HL-60 (cell line): ENCODE measurements around the gene NR0B1.

Experiments
- DNase-seq, 2 experiments: peaks; one replicate each; pipeline ENCODE4 v3.0.0-alpha.2; 2010 to 2020; ENCODE audit warnings: low read depth in 1 of 2, low spot score in 1 of 2
- H3K27ac ChIP-seq: fragments of 250-450 bp; sonication (Bioruptor Pico); replicated peaks from 2 replicates; pipeline ENCODE4 v1.5.1; 2020; ENCODE audit warnings: mild to moderate bottlenecking, moderate library complexity
- H3K27me3 ChIP-seq: fragments of 250-450 bp; sonication (Bioruptor Pico); 2 replicates; pipeline ENCODE4 v1.5.1; 2021; ENCODE audit warnings: mild to moderate bottlenecking, moderate library complexity; ENCODE audit not compliant: insufficient read depth, poor library complexity, severe bottlenecking
- H3K4me3 ChIP-seq: replicated peaks from 2 replicates; pipeline ENCODE4 v1.5.1; 2011; ENCODE audit warnings: mild to moderate bottlenecking, control low read depth, low read length; ENCODE audit not compliant: insufficient read depth
- CTCF ChIP-seq: IDR thresholded peaks from one replicate; pipeline ENCODE4 v1.5.1; 2011; ENCODE audit warnings: low read length, control low read depth, inconsistent platforms; ENCODE audit not compliant: insufficient read depth
- GABPA ChIP-seq: IDR thresholded peaks from 2 replicates; pipeline ENCODE4 v1.6.1; 2012; ENCODE audit warnings: low read depth
- POLR2AphosphoS5 ChIP-seq: IDR thresholded peaks from 2 replicates; pipeline ENCODE4 v1.6.1; 2012; ENCODE audit warnings: low read depth
- SPI1 ChIP-seq: IDR thresholded peaks from 2 replicates; pipeline ENCODE4 v1.6.1; 2012; ENCODE audit warnings: low read depth, mild to moderate bottlenecking, borderline replicate concordance
- TF ChIP-seq, protein P1 (sequence below): IDR thresholded peaks from 2 replicates; pipeline ENCODE4 v1.6.1; 2012; ENCODE audit warnings: low read depth; ENCODE audit not compliant: insufficient replicate concordance

The NR0B1 gene

DNA sequence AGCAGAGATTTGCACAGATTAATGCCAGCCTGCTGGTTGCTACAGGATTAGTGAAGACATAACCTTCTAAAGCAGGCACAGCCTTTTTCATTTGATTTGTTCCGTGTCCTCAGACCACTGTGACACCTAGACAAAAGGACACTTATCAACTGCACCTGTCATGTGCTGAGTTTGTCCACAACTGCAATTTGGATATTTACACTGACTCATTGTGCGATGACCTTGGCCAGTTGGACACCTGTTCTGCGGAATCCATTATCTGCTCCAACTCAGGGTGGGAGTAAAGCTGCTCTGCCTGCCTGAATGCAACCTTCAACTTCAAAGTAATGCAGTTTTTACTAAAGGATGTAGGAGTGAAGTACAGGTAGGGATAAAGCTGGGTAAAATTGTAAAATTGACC, 4.1 kb upstream of the NR0B1 start:
- no peak for DNase-seq
- H3K27ac ChIP-seq = no peak overlapping the region
- TF ChIP-seq, protein P1, sequence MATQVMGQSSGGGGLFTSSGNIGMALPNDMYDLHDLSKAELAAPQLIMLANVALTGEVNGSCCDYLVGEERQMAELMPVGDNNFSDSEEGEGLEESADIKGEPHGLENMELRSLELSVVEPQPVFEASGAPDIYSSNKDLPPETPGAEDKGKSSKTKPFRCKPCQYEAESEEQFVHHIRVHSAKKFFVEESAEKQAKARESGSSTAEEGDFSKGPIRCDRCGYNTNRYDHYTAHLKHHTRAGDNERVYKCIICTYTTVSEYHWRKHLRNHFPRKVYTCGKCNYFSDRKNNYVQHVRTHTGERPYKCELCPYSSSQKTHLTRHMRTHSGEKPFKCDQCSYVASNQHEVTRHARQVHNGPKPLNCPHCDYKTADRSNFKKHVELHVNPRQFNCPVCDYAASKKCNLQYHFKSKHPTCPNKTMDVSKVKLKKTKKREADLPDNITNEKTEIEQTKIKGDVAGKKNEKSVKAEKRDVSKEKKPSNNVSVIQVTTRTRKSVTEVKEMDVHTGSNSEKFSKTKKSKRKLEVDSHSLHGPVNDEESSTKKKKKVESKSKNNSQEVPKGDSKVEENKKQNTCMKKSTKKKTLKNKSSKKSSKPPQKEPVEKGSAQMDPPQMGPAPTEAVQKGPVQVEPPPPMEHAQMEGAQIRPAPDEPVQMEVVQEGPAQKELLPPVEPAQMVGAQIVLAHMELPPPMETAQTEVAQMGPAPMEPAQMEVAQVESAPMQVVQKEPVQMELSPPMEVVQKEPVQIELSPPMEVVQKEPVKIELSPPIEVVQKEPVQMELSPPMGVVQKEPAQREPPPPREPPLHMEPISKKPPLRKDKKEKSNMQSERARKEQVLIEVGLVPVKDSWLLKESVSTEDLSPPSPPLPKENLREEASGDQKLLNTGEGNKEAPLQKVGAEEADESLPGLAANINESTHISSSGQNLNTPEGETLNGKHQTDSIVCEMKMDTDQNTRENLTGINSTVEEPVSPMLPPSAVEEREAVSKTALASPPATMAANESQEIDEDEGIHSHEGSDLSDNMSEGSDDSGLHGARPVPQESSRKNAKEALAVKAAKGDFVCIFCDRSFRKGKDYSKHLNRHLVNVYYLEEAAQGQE = no peak
- TF ChIP-seq SPI1 (no peak), POLR2AphosphoS5 (no peak), GABPA (no peak), CTCF (no peak)
- H3K27me3 ChIP-seq = peaks cover 4% of the 10 kb centered on the region
- no peak overlapping the region for H3K4me3 ChIP-seq

DNA sequence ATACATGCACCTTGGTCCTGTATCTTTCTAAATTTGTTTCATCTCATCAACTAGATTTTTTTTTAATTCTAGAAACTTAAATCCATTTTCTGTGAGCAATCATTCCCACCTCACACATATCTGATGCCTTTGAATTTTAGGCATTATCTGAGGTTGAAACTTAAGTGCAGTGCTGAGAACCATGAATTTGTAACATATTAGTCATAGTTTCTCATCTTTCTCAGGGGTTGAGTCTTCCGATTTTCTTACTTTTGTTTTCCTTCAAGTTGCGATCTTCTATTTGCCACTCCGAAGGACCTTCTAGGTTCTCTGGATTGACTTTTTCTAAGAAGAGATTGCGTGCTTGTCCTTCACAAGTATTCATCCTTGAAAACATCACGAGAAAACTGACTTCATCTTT, 3.7 kb upstream of the NR0B1 start:
- H3K27ac ChIP-seq = no peak overlapping the region
- DNase-seq = no peak

GRCh38 chrX:30310429-30311206, 1.4 kb upstream of the NR0B1 start:
- Histone ChIP-seq H3K27ac (no peak overlapping the region), H3K4me3 (no peak overlapping the region), H3K27me3 (peaks cover 4% of the 10 kb centered on the region)
- TF ChIP-seq SPI1 (no peak), GABPA (no peak), CTCF (no peak), POLR2AphosphoS5 (no peak)
- TF ChIP-seq, protein P1 = no peak
- no peak for DNase-seq

More for the DNA sequence above, 3.7 kb upstream of the NR0B1 start:
- TF ChIP-seq CTCF (no peak), GABPA (no peak), SPI1 (no peak), POLR2AphosphoS5 (no peak)
- TF ChIP-seq, protein P1 = no peak
- H3K4me3 ChIP-seq = no peak overlapping the region
- peaks cover 4% of the 10 kb centered on the region for H3K27me3 ChIP-seq
